B cell (primary cell): Measurements from ENCODE around the gene ZFP64. TPM values are rescaled to one million over a fixed set of nuclear protein-coding genes. Genes with fewer than 3 reads are reported as not detected.

Experiments used
- ATAC-seq: fragments of 200-7000 bp; cut with Tn5 transposase; one replicate; pipeline ENCODE4 v1.10.0; 2021; ENCODE audit warnings: low read depth, mild to moderate bottlenecking, moderate number of reproducible peaks, moderate library complexity
- CTCF ChIA-PET: fragments of 350-600 bp; sonication (Branson Sonifier 250); formaldehyde crosslinking; loops from one replicate; lab custom pipeline; 2021; ENCODE audit warnings: antibody characterized with exemption, inconsistent platforms; lab: Charles Lee
- POLR2A ChIA-PET: fragments of 350-600 bp; sonication (Branson Sonifier 250); formaldehyde crosslinking; loops from one replicate; lab custom pipeline; 2021; ENCODE audit warnings: antibody characterized with exemption; lab: Charles Lee
- DNase-seq: peaks from one replicate; pipeline ENCODE4 v3.0.0; 2013
- H2AFZ ChIP-seq: 2 replicates; pipeline ENCODE4 v1.6.1; 2012; ENCODE audit warnings: mild to moderate bottlenecking, low read depth, low read length; ENCODE audit not compliant: insufficient read depth, poor library complexity, severe bottlenecking
- H3K27ac ChIP-seq, 2 donors: 1 replicate in 1 of 2; 2 replicates in 1 of 2; pipeline ENCODE4 v1.5.1; 2012 to 2013; ENCODE audit warnings: low read length in 2 of 2, mild to moderate bottlenecking in 2 of 2, moderate library complexity in 1 of 2
- H3K27me3 ChIP-seq, 4 experiments: fragments of 200-600 bp in 1 of 4; sonication (generic) in 1 of 4; replicated peaks in 1 of 4; 1 replicate in 2 of 4; 2 replicates in 2 of 4; pipeline versions ENCODE4 v1.6.1 to v1.7.0; 2013 to 2016; ENCODE audit warnings: low read length in 3 of 4, mild to moderate bottlenecking in 2 of 4, mixed read lengths in 1 of 4, moderate library complexity in 1 of 4; ENCODE audit not compliant: insufficient read depth in 4 of 4, control insufficient read depth in 3 of 4; ENCODE audit errors: control extremely low read depth in 1 of 4
- H3K36me3 ChIP-seq, 2 experiments: replicated peaks in 1 of 2; 1 replicate in 1 of 2; 2 replicates in 1 of 2; pipeline versions ENCODE4 v1.6.1 to v1.7.1; 2013; ENCODE audit warnings: low read length in 1 of 2; ENCODE audit not compliant: insufficient read depth in 2 of 2, control insufficient read depth in 1 of 2; ENCODE audit errors: control extremely low read depth in 1 of 2, extremely low read depth in 1 of 2
- H3K4me1 ChIP-seq, 2 donors: fragments of 200-600 bp in 1 of 2; sonication (generic) in 1 of 2; 1 replicate in 1 of 2; 2 replicates in 1 of 2; pipeline versions ENCODE4 v1.5.1 to v1.6.1; 2013 to 2017; ENCODE audit warnings: low read length in 2 of 2; ENCODE audit not compliant: control insufficient read depth in 2 of 2, insufficient read depth in 2 of 2
- H3K4me2 ChIP-seq: replicated peaks from 2 replicates; pipeline ENCODE3; 2012; ENCODE audit warnings: mild to moderate bottlenecking, low read depth, low read length; ENCODE audit not compliant: poor library complexity, severe bottlenecking
- H3K4me3 ChIP-seq, 5 experiments: fragments of 200-600 bp in 1 of 5; sonication (generic) in 1 of 5; 1 replicate in 3 of 5; 2 replicates in 2 of 5; pipeline versions ENCODE4 v1.5.1 to v1.7.0; 2011 to 2016; ENCODE audit warnings: low read length in 4 of 5, mild to moderate bottlenecking in 4 of 5, low read depth in 2 of 5, control low read depth in 1 of 5, moderate library complexity in 1 of 5; ENCODE audit not compliant: insufficient read depth in 1 of 5; ENCODE audit errors: control extremely low read depth in 1 of 5, extremely low read depth in 1 of 5
- H3K79me2 ChIP-seq: fragments of 200-600 bp; sonication (generic); one replicate; pipeline ENCODE4 v1.6.0; 2016; ENCODE audit warnings: low read length; ENCODE audit not compliant: control insufficient read depth, insufficient read depth
- H3K9ac ChIP-seq: fragments of 200-600 bp; sonication (generic); 2 replicates; pipeline ENCODE4 v1.6.1; 2017; ENCODE audit warnings: mild to moderate bottlenecking, low read length, moderate library complexity
- H3K9me3 ChIP-seq, 3 donors: one replicate each; pipeline versions ENCODE4 v1.6.1 to v1.7.1; 2013; ENCODE audit warnings: low read length in 2 of 3; ENCODE audit not compliant: control insufficient read depth in 2 of 3, insufficient read depth in 1 of 3; ENCODE audit errors: control extremely low read depth in 1 of 3
- H4K20me1 ChIP-seq: 2 replicates; pipeline ENCODE4 v1.6.0; 2012; ENCODE audit warnings: mild to moderate bottlenecking, low read length; ENCODE audit not compliant: insufficient read depth, control insufficient read depth, poor library complexity, severe bottlenecking
- H3K27ac Mint-ChIP-seq: one replicate; pipeline ENCODE4 v1.8.0; 2021; ENCODE audit warnings: mixed read lengths
- H3K27me3 Mint-ChIP-seq: one replicate; pipeline ENCODE4 v1.8.0; 2021; ENCODE audit warnings: mixed read lengths
- H3K4me1 Mint-ChIP-seq: one replicate; pipeline ENCODE4 v1.8.0; 2021; ENCODE audit warnings: mixed read lengths
- H3K4me3 Mint-ChIP-seq: one replicate; pipeline ENCODE4 v1.8.0; 2021; ENCODE audit warnings: mixed read lengths
- H3K9me3 Mint-ChIP-seq: one replicate; pipeline ENCODE4 v1.8.0; 2022; ENCODE audit warnings: mixed read lengths; ENCODE audit not compliant: insufficient read depth
- EZH2 ChIP-seq: IDR thresholded peaks from 2 replicates; pipeline ENCODE4 v1.6.1; 2012; ENCODE audit warnings: borderline replicate concordance, low read depth, mild to moderate bottlenecking, moderate library complexity, low read length; ENCODE audit not compliant: insufficient read depth, poor library complexity, severe bottlenecking
- WGBS: methylation state at CpG from one replicate; pipeline ENCODE4 v1.1.5; 2013; ENCODE audit warnings: missing lambda C conversion rate; ENCODE audit not compliant: insufficient coverage; 5-methylcytosine and 5-hydroxymethylcytosine counted together
- intact Hi-C: fragments of 100-400 bp; cut with micrococcal nuclease; formaldehyde crosslinking; loops from one replicate; pipeline ENCODE4 v1.10.0; 2022
- polyA plus RNA-seq: library from polyadenylated mRNA; depleted of rRNA; stranded (reverse); fragments of >200 nt; gene quantifications from 2 replicates; pipeline ENCODE4 v1.2.3, GENCODE V29; 2012
- total RNA-seq, 2 donors: library from RNA; stranded (reverse); fragments of 120-200 nt in 1 of 2; gene quantifications; 1 replicate in 1 of 2; 2 replicates in 1 of 2; pipeline versions ENCODE4 v1.2.3 to v1.2.4, GENCODE V29; 2013 to 2022
- TF ChIP-seq, protein P1 (sequence below): fragments of 200-600 bp; IDR thresholded peaks from one replicate; pipeline ENCODE4 v1.8.0; 2022; ENCODE audit warnings: antibody characterized with exemption, mild to moderate bottlenecking

ZFP64 gene
- total and polyA plus RNA-seq, 2 donors (not counting 1 experiment from before 2014, with no cell fraction given), result 14.2 to 15.1 TPM

GRCh38 chr20:52171025-52171424, 20.6 kb downstream of the ZFP64 start:
- Histone ChIP-seq H3K36me3 (peaks cover 0 to 8% of the 10 kb centered on the region in 2 experiments), H3K4me3 (no peak overlapping the region), H3K27ac (no peak overlapping the region), H3K9ac (no peak overlapping the region), H2AFZ (no peak overlapping the region), H3K27me3 (no peaks in the 10 kb centered on the region), H3K4me1 (peaks cover 4 to 11% of the 10 kb centered on the region in 2 donors), H4K20me1 (no peaks in the 10 kb centered on the region), H3K79me2 (no peaks in the 10 kb centered on the region), H3K4me2 (no peak overlapping the region), H3K9me3 (peaks cover 0 to 6% (median 4%) of the 10 kb centered on the region in 3 donors)
- TF ChIP-seq, protein P1, sequence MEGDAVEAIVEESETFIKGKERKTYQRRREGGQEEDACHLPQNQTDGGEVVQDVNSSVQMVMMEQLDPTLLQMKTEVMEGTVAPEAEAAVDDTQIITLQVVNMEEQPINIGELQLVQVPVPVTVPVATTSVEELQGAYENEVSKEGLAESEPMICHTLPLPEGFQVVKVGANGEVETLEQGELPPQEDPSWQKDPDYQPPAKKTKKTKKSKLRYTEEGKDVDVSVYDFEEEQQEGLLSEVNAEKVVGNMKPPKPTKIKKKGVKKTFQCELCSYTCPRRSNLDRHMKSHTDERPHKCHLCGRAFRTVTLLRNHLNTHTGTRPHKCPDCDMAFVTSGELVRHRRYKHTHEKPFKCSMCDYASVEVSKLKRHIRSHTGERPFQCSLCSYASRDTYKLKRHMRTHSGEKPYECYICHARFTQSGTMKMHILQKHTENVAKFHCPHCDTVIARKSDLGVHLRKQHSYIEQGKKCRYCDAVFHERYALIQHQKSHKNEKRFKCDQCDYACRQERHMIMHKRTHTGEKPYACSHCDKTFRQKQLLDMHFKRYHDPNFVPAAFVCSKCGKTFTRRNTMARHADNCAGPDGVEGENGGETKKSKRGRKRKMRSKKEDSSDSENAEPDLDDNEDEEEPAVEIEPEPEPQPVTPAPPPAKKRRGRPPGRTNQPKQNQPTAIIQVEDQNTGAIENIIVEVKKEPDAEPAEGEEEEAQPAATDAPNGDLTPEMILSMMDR, result no peak
- no peak for TF ChIP-seq EZH2
- Mint-ChIP-seq H3K9me3 (peaks cover 2% of the 10 kb centered on the region), H3K27ac (no peak overlapping the region), H3K4me3 (no peak overlapping the region), H3K27me3 (no peaks in the 10 kb centered on the region), H3K4me1 (peaks cover 24% of the 10 kb centered on the region)
- WGBS, result 96% methylated on average over 8 of the region's 8 CpGs
- ChIA-PET CTCF (interaction anchor here (1.3 to 1.5 kb wide), 2 partner anchors 21 to 42 kb away, joined by 3 read pairs; partner anchors contain the start of gene ZFP64), POLR2A (no interaction called here)
- DNase-seq (no peak), ATAC-seq (no peak)
- intact Hi-C loops, result no loop called here

- no peak overlapping the region for H3K27ac ChIP-seq
- intact Hi-C loops, result no loop called here
- WGBS, result 33% methylated on average over 1 of the region's 1 CpG
- Mint-ChIP-seq H3K27ac (no peak overlapping the region), H3K27me3 (no peaks in the 10 kb centered on the region), H3K4me3 (no peak overlapping the region), H3K4me1 (peaks cover 21% of the 10 kb centered on the region), H3K9me3 (peaks cover 2% of the 10 kb centered on the region)
- H3K79me2 ChIP-seq, result no peaks in the 10 kb centered on the region
- ATAC-seq (no peak), DNase-seq (no peak)
- H3K36me3 ChIP-seq, result peaks cover 0 to 19% of the 10 kb centered on the region in 2 experiments
- H3K4me3 ChIP-seq, result no peak overlapping the region
- ChIA-PET CTCF (no interaction called here), POLR2A (no interaction called here)
- peaks cover 4 to 9% of the 10 kb centered on the region in 2 donors for H3K4me1 ChIP-seq
- TF ChIP-seq EZH2, result no peak
- TF ChIP-seq, protein P1, result no peak
- H3K27me3 ChIP-seq, result no peaks in the 10 kb centered on the region
- no peak overlapping the region for H3K4me2 ChIP-seq
- H3K9me3 ChIP-seq, result peaks cover 0 to 6% (median 4%) of the 10 kb centered on the region in 3 donors
- no peak overlapping the region for H2AFZ ChIP-seq
- no peak overlapping the region for H3K9ac ChIP-seq
- no peaks in the 10 kb centered on the region for H4K20me1 ChIP-seq
These were observed 23.5 kb downstream of the ZFP64 start for GRCh38 chr20:52168116-52168515.
